ENCODE measurements around the gene CTSA.
"Not testable (repeated sequence)": the region's sequence is repeated elsewhere in the genome, so short reads cannot be mapped to it uniquely, and the experiment has no call there.

Gene CTSA

GRCh38 chr20:45918779-45919537, 27.8 kb downstream of the CTSA start:
- DNase-seq, result no peak

DNA sequence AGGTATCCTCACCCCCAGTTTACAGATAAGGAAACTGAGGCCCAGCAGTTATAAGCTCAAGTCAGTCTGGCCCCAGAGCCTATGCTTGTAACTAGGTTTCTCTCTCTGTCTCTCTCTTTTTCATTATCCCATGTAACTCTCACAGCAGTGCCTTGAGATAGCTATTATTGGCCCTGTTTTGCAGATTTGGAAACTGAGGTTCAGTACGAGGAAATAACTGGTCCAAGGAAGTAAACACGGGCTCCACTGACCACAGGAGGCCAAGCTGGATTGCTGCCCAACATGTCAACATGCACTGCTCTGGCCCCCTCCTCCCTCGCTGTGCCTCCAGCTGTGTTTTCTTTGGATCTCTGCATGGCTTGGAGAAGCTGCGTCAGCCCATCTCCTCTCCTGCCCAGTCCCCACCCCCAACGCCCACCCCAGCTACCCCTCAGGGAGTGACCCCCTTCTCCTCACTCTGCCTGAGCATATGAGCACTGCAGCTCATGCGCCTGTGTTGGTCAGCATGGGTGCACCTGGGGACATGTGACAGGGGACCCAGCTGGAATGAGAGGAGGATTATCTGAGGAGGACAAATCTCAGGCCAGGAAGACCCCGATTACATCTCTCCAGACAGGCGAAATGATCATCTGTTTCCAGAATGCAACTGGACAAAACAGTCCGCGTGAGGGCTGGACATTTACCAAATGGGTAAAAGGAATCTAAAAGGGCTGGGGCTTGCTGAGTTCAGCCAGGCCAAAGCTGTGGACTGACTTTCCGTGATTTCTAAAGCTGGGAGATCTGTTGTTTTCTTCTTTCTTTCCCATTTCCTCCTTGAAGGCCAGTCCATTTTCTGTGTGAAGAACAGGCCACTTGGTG, 28.6 kb downstream of the CTSA start:
- DNase-seq, result no peak

DNA sequence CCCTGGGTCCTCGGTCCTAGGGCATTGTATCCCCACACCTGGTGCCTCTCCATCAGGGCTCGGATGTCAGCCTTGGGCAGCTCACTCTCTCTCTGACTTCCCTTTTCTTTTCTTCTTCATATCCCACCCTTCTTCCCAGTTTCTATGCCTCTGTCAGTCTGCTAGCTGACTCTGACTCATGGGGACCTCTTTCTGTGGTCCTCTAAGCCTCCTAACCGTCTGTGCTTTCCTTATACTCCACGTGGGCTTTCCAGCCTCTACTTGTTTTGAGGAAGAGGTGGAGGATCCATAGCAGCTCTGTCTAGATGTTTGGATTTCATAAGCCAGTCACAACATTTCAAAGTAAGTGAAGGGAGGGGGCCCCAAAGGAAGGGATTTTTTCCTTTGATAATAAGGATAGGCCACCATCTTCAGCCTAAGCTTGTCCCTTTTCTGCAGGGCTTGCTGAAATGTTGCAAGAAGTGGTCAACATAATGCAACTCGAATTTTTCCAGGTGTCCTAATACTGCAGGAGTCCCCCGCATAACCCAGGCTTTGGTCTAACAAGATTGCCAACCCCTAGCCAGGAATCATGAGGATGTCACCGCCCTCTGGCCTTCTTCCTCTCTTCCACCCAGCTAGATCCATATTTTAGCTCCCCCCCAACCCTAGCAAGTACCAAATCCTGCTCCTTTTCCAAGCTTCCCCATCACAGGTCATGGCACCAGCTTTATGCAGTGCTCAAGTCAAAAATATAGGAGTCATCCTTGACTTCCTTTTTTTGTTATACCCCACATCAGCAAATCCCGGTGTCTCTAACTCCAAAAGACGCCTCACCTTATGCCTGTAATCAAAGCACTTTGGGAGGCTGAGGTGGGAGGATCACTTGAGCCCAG, 29.6 kb downstream of the CTSA start:
- no peak for DNase-seq

DNA sequence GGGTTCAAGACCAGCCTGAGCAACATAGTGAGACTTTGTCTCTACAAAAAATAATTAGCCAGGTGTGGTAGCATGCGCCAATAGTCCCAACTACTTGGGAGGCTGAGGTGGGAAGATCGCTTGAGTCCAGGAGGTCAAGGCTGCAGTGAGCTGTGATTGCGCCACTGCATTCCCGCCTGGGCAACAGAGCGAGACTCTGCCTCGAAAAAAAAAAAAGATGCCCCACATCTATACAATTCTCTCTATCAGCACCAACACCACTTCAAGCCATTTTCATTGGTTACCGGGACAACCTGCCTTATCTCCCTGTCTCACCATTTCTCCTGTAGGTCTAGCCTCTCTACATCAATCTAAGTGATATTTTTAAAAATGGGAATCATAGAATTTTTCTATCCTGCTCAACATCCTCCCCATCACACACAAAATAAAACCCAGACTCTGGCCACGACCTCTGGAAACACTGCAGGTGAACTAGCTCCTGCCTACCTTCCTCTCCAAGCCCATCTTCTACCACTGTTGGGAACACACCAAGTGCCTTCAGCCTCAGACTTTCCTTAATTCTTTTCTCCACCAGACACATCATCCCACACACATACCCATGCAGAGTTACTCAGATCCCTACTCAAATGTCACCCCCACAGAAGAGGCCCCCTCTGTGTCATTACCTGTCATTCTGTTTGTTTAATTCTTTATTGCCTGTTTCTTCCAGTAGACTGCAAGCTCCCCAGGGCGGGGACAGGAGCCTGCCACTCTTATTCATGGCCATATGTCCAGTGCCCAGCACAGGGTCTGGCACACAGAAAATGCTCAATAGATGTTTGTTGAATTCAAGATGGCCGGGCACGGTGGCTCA, 30.4 kb downstream of the CTSA start:
- no peak for DNase-seq

DNA sequence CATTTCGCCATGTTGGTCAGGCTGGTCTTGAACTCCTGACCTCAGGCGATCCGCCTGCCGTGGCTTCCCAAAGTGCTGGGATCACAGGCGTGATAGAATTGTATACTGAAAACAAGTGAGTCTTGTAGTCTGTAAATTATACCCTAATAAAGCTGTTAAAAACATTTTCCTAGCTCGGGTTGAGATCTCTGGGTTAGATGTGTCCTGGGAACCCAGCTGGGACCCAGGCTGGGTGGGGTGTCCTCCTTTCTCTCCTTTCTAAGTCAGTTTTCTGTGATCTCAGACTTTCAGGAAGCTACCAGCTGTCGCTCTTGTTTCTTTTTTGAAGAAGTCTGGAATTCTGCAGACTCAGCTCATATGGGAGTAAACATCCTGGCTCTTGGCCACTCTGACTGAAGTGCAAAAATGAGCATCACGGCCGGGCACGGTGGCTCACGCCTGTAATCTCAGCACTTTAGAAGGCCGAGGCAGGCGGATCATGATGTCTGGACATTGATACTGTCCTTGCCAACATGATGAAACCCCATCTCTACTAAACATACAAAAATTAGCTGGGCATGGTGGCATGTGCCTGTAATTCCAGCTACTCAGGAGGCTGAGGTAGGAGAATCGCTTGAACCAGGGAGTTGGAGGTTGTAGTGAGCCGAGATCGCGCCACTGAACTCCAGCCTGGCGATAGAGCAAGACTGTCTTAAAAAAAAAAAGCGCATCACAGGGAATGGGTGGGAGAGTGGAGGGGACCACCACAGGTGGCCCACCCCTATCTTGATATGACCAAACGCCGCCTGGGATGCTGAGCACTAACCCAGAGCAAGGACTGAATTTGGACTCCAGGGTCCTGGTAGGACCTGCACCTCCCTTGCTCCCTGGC, 33.5 kb downstream of the CTSA start:
- no peak for DNase-seq

DNA sequence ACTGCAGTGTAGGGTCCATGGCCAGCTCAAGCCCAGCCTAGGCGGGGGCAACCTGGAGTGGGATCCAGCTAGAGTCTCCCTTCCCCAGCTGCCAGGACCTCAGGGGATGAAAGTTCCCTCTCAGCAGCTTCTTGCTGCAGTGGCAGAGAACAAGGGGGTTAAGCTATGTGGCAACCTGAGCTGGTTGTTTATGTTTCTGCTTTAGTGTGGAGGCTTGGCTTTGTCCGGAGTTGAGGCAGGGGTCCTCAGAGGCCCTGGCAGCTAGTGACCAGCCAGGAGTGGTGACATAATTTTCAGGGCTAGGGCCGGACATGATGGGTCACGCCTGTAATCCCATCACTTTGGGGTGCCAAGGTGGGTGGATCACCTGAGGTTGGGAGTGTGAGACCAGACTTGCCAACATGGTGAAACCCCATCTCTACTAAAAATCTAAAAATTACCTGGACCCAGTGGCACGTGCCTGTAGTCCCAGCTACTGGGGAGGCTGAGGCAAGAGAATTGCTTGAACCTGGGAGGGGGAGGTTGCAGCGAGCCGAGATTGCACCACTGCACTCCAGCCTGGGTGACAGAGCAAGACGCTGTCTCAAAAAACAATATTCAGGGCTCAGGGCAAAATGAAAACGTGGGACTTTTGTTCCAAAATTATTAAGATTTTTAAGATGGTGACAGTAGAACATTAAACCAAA, 34.8 kb downstream of the CTSA start:
- no peak for DNase-seq

- no peak for DNase-seq
These were observed 35.6 kb downstream of the CTSA start for GRCh38 chr20:45926731-45927070.

- DNase-seq, result no peak
These were observed 36.1 kb downstream of the CTSA start for GRCh38 chr20:45927071-45927878.

- DNase-seq, result not testable (repeated sequence)
These were observed 40.5 kb downstream of the CTSA start for GRCh38 chr20:45931680-45932079.

GRCh38 chr20:45933266-45934045, 42.3 kb downstream of the CTSA start:
- DNase-seq, result peak; percentile 46 to 51

DNA sequence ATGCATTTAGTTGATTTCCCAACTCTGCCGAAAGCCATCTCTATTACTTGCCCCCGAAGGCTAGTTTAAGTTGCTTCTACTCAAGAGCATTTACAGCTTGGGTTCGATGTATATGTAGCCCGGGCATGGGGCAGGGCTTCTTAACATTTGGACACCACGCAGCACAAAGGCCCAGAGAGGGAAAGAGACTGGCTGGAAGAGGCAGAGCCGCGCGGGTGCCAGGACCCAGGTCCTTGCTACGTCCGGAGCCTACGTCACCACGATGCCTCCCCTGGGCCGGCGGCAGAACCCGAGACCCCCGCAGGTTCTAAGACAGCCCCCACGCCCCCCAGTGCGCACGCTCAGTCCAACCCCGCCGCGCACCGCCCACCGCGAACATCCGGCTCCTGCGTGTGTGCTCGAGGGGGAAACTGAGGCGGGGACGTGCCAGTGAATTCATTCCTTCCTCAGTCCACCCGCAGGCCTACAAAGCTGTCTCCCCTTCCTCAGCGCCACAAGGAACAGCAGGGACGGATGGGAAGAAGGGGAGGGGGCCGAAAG, 43.0 kb downstream of the CTSA start:
- DNase-seq, result peak in 1 of 2 donors; percentile 56

DNA sequence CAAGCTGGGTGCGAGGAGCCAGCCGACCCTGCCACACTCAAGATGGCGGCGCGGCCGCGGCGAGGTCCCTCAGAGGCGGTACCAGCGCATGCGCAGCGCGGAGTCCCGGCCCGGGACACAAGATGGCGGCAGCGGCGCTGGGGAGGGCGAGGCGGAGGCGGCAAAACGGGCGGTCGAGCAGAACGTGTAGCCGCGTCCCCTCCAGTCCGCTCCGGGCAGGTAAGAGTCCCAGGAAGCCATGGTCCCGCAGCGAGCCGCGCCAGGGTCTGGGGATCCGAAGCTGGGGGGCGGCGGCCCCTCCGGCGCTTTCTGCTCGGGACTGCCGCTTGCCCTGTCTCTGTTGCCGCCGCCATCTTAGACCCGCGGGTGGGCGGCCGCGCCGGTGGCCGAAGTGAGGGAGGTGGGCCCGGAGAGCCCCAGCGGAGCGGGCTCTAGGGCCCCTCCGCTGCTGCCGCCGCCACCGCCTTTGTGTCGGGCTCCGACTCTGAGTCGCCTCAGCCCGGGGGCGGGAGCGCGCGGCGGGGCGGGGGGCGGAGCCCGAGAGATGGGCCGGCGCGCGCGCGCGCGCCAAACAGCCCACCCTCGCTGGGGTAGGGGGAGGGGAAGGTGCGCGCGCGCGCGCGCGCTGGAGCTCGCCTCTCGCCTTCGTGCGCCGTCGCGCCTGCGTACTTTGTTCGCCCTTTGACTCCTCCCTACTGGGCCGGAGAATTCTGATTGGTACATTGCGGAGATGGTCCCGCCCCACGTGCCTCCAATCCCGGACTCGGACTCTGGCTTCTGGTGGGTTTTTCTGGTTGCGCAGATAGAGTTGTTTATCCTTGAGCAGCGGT, 43.7 kb downstream of the CTSA start, which contains the start of gene PCIF1:
Gene PCIF1 (plus strand): TSS at position 98 of the 830 bp plus-strand sequence. CDS start 4,317 bp downstream, outside the sequence.
- DNase-seq, result peak; percentile 97 to 98

- DNase-seq, result no peak
These were observed 44.4 kb downstream of the CTSA start for GRCh38 chr20:45935416-45936046.

- DNase-seq, result no peak
These were observed 46.6 kb downstream of the CTSA start for GRCh38 chr20:45937765-45938164.

GRCh38 chr20:45938727-45939438, 47.7 kb downstream of the CTSA start:
- DNase-seq, result no peak

DNA sequence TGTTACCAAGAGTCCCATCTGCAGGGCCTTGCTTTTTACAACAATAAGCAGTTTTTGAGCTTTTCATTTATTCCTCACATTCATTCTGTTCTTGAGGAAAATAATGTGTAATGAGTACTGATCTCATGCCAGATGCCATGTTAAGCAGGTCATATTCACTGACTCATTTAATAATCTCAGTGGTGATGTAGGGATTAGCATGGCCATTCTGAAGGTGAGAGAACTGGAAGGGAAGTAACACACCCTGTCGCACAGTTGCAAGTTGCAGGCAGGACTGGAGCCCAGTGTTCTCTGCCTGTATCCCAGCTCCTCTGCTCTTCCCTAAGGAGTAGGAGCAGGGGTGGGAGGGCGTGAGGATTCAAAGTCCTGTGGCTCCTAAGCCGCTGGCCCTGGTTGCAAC, 48.9 kb downstream of the CTSA start:
- no peak for DNase-seq

All from activated CD4-positive, alpha-beta T cell treated with anti-CD3 and anti-CD28 coated beads for 4 hours (primary cell).